Renal cortex interstitium (tissue), 11 donors: ENCODE measurements around the gene TSHZ3. TPM values are rescaled to one million over a fixed set of nuclear protein-coding genes. Genes with fewer than 3 reads are reported as not detected.

ENCODE experiments used
- DNase-seq, 11 donors: peaks; one replicate each; pipeline ENCODE4 v3.0.0-alpha.2; 2013; ENCODE audit warnings: low read depth in 9 of 11, low spot score in 4 of 11; ENCODE audit errors: extremely low read depth in 1 of 11
- polyA plus RNA-seq, 3 donors: library from polyadenylated mRNA; unstranded; fragments of 120-200 nt; gene quantifications; one replicate each; pipeline ENCODE4 v1.2.1, GENCODE V29; 2013; ENCODE audit not compliant: insufficient read length in 3 of 3

TSHZ3 gene
- polyA plus RNA-seq, 3 donors, result 10.0 to 12.6 (median 11.8) TPM

DNA sequence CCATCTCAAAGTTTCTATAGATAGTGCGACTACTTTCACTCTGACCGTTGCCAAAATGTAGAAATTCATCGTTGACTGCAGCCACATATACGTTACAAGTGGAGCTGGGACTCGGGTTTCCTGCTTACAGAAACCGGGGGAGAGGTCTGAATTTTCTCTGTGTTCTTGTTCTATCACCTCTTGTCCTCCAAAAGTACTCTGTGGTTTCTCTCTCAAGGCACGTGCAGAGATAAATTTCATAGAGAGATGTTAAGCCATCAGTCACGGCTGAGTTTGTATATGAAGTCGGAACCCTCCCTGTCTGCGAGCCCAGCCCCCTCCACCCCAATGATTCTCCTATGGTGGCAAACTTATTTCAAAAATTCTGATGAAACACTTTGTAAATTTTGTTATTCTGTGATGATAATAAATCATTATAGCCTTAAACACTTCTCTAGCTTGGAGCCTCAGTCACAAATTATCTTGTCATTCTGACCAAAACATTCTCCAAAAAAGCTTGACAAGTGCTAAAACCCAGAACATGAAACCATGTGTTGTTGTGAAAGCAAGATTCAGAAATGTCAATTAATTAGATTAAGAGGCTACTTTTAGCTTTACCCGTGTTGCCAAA lies 87.5 kb downstream of the TSHZ3 start:
- DNase-seq, result no peak

DNA sequence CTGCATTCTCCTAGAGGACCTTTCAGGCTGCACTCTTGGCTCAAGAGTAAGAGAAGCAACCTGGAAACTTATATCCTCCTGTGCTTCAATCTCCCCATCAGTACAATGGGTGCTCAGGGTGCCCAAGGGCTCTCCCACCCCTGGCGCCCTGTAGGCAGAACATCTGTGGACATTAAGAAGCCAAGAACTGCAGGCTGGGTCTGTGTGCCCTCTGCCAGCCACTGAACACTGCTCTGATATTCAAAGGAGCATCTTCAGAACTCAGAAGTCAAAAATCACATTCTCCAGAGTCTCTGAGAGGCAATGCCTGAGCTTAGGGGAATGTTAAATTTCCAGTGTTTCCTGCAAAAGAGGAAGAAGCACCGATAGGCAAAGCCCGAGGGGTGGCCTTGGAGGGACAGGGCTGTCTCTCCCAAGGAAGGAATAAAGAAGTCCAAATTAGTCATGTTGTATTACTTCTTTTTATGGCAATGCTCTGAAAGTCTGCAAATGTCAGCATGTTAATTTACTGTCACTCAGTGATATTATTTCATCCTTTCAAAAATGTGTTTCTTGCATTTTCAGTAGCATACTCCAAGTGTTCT lies 88.1 kb downstream of the TSHZ3 start:
- no peak for DNase-seq

DNA sequence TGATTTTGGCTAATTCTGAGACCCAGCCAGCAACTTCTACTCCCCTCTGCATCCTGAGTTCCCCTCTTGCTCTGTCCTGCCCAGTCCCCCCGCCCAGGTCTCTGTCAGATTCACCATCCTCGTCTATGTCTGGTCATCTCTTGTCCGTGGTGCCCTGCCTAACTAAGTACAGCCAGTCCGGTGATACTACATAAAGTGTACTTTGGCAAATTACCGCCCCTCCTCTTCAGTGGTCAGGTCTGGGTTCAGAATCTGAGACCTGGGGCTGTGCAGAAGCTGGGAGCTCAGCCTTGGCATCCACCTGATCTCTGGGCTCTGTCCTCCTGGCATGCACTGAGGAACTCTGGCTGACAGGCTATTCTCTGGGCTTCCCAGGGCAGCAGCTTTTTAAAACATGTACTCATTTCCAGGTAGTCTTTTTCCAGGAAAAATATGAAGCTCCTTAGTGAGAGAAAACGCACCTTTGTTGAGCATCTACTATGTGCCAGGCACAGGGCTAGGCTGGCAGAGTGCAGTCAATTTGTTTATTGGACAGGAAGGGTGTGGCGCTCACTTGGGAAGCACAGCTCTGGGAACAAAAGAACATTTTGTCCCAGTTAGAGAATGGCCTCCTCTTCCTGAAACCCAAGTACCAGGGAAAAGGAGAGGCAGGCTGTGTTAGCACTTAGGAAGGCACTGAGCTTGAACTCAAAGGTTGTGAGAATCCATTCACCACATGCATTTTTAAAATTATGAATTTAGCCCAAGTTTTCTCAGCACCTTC lies 88.9 kb downstream of the TSHZ3 start:
- no peak for DNase-seq

DNA sequence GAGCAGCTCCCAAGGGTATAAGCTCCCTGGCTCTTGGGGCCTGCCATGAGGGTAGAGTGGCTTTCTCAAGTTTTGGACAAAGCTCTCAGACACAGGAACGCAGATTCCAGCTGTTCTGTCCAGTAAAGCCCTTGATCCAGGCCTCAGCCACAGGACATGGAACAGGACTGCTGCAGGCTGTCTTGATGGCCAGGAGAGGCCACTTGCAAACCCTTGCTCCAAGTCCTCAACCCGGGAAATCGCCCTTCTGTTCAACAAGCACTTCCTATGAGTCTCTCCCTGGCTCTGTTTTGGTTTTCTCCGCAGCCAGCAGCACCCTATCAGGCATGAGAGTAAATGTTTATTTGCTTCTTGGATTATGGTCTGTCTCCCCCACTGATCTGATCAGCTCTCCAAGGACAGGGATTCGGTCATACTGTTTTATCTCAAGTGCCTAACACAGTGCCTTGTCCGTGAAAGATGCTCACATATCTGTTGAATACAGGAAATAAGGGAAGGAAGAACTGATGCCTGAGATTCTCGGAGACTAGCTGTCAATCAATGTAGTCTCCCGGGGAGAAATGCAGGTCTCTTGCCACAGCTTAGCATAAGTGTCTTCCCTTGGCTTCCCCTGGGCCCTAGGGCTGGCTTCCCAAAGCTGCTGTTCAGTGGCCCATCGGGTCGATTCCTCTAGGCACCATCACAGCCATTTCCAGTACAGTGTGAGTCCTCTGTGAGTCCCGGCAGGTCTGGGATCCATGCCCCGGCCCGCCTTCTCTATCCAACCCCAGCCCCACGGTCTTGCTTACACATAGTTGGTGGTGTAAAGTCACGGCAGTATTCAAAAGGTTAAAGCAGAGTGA lies 90.8 kb downstream of the TSHZ3 start:
- DNase-seq, result no peak

DNA sequence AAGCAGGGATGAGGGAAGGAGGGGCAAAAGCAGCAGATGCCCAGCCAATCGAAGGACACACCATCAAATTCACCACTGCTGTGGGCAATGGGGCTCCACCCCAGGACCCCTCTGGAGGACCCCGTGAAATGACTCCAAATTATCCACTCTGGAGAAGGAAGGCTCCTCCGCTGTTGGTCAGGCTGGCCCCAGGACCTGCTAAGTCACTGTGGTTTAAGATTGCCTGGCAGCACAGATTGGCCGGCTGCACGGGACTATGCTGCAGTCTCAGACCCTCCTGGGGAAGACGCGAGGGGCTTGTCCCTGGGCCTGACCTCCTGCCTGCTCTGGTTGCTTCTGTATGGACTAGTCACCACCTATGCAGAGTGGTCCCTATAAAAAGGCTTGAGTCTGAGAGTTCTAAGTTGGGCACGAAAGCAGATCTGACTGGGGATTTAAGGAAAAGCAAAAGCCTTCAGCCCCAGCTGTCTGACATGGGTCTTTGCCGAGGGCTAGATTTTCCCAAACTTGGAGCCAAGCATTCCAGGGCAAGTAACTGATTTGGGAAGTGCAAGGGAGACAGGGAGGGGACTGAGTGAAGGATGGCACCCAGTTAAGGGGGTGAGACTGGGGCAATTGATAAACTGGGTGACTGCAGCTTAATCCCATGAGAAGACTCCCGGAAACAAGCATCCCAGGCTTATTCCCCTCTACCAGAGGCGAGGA lies 91.7 kb downstream of the TSHZ3 start:
- no peak for DNase-seq

DNA sequence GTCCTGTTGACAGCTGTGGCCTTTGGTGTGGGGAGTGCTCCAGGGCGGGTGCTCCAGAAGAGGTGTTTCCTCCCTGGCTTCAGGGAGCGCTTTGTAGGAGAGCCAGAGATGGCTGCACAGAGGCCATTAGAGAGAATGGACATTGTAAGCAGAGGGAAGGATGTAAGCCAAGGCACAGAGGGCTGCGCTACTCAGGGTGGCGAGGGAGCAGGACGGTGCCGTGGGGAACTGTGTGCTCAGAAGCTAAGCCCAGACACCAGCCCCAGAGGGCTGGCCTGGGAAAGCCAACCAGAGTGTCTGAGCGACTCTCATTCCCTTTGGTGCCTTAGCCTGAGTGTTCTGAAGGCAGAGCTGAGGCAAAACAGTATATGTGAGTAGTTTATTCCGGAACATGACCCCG lies 92.2 kb downstream of the TSHZ3 start:
- no peak for DNase-seq

DNA sequence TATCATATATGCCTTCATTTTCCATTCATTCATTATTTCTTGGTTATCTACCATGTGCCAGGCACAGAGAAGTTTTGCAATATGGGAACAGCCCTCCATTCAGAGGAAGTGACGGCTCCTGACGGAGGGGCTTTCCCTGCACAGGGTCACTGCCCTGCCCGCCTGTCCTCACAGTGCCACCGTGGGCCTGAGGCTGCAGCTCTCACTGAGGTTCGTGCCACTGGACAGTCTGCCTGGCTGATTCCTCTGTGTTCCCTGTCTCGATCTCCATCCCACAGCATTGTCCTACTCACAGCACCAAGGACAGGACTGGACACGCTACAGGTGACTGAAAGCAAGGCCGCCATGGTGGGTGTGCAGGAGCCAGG lies 92.7 kb downstream of the TSHZ3 start:
- no peak for DNase-seq

DNA sequence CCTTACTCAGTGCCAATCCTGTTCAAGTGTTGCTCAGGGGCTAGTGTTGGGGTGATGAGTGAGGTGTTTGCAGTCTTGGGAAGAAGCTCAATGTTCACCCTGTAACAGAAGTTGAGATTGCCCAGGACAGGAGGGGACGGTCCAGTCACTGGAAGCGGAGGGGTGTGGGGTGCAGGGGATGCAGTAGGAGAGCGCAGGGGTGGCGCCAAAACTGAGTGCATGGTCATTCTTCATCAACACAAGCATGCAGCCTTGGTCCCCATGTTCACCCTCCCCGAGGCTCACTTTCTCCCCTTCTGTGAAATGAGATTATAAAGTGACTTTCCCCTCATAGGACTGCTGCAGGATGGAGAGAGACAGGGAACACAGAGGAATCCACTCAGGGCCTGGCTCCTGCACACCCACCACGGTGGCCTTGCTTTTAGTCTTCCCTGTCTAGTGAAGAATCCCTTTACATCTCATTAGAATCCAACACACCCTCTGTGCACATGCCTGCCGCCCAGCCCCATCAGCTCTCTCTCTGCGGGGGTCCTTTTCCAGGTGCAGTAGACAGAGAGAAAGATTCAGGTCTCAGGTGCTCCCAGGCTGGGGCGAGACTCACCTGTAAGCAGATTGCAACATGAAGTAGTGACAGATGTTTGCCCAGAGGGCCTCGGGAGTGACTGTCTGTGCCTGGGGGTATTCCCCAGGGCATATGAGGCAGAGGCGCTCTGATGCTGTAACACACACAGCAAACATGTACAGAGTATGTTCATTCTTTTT lies 93.2 kb downstream of the TSHZ3 start:
- DNase-seq, result no peak

DNA sequence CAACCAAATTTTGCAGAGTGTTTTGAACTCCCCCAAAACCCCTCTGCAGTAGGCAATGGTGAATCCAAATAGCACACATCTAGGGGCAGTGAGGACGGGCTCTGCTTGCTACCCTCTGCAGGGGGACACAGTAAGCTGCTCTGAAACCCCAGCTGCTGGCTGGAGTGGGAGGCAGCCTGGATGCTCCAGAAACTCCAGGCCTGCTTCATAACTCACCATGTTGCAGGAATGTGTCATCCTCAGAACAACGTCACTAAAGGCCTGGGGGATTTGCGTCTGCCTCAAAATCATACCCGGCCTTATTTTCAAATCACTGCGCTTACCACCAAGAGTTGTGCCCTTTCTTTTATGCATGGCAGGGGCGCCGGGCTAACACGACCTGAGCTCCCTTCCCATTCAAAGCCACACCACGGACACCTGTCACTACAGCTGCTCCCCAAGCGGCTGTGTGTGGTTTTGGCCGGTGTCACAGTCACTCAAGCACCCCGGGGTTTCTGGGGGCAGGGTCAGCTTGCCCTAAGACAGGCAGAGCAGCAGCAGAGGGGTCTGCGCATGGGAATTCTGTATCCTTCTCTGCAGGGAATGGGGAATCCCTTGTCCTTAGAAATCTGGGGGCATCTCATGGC lies 93.9 kb downstream of the TSHZ3 start:
- no peak for DNase-seq

DNA sequence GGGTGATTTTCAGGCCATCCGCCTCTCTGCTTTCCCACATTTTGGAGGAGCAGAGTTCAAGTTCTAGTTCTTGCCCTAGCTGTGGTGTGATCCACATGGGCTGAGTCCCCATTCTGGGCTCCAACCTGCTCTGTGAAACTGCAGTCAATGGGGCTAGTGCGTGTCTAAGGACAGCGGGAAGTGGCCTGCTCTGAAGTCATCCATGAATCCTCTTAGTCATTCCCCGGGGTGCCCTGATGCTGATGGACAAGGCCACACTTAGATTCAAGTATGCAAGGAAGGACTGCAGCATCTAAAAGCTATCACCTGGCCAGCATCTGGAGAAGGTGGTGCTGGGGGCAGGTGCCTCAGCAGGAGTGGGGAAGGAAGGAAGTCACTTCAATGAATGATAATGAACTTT lies 94.6 kb downstream of the TSHZ3 start:
- no peak for DNase-seq

DNA sequence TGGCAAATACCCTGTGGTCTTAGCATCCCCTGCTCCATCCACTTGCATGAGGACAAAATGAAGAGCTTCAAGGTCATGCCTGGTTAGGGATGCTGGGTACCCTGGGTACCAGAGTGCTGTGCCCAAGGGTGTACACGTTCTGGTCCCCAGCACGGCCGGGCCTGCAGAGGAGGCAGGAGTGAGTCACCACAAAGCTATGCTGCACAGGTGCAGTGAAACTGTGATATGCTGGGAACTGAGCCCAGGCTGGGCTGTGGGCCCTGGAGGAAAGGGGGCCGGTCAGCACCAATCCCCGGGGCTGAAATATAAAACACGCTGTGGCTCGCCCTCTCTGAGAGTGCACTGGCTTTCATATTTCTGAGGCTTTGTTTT lies 95.1 kb downstream of the TSHZ3 start:
- peak in 1 of 11 donors; percentile 38 for DNase-seq

DNA sequence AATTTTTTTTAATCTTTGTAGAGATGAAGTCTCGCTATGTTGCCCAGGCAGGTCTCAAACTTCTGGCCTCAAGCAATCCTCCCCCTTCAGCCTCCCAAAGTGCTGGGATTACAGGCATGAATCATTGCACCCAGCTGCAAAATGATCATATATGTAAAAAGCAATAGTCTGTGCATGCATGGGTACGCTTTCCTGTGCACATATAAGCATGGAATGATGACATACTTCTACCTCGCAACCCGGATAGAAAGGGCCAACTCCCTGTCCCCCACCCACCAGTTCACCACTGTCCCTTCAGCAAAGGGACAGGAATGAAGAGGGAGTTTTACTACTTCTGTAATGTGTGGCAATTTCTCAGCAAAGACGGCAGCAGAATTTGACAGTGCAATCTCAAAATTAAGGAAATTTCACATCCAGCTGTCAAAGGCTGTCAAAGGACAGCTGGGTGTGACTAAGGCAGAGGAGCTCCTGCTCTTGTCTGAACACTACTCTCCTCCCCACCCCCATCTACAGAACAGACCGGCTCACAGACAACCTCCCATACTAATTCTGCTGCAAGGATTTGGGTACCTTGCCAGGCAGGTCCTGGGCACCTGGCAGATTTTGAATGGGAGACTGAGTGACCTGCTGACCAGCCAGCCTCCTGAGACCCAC lies 95.6 kb downstream of the TSHZ3 start:
- no peak for DNase-seq

DNA sequence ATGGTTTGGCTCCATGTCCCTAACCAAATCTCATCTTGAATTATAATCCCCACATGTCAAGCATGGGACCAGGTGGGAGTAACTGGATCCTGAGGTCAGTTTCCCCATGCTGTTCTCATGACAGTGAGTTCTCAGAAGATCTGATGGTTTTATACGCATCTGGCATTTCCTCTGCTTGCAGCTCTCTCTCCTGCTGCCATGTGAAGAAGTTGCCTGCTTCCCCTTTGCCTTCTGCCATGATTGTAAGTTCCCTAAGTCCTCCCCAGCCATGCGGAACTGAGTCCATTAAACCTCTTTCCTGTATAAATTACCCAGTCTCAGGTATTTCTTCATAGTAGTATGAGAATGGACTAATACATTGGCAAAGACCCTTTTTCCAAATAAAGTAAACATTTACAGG lies 96.8 kb downstream of the TSHZ3 start:
- DNase-seq, result no peak

DNA sequence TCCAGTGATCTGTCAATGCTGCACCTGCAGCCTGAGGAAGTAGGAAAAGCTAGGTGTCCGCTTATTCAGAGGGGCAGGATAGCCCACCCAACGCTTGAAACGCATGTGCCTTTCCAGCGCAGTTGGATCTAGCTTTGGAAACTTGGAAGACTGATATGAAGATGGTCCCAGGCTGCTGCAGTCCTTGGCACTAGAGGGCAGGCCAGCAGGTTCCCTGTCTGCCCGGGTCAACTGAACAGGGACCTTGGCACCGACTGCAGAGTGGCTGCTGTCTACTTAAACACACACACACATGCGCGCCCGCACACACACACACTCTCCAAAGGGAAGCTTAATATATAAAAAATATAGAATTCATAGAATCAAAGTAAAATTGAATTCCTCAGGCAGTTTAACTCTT lies 100.0 kb downstream of the TSHZ3 start:
- DNase-seq, result no peak

DNA sequence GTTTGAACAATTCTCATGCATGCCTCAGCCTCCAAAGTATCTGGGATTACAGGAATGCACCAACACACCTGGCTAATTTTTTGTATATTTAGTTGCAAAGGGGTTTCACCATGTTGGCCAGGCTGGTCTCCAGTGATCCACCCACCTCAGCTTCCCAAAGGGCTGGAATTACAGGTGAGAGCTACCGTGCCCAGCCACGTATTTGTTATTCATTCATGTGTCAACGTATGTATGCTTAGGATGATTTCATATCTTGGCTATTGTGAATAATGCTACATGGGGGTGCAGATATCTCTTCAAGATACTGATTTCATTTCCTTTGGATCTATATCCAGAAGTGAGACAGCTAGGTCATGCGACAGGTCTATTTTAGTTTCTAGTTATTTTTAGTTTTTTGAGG lies 113.4 kb downstream of the TSHZ3 start:
- no peak for DNase-seq

DNA sequence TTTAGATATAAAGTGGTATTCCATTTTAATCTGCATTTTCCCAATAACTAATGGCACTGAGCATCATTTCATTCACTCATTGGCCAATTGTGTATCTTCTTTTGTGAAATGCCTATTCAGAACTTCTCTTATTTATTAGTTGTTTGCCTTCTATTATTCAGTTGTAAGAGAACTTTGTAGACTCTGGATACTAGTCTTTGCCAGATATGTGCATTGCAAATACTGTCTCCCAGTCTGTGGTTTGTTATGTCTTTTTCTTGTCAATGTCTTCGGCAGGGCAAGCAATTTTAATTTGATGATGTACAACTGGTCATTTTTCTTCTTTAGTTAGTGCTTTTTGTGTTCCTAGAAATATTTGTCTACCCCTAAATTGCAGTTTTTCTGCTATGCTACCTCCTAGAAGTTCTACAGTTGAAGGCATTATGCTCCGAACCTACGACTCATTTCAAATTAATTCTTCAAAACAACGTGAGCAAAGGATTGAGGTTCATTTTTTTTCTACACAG lies 115.9 kb downstream of the TSHZ3 start:
- DNase-seq, result no peak

DNA sequence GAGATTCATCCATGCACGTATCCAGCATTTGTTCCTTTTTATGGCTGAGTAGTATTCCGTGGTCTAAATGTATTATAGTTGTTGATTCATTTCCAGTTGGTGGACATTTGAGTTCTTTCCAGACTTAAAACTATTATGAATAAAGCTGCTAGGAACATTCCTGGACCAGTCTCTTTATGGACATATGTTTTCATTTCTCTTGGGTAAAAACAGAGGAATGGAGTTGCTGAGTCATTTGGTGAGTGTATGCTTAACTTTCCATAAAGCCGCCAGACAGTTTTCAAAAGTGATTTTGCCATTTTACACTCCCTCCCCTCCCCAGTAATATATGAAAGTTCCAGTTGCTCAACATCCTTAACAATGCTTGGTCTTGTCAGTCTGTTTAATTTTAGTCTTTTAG lies 116.4 kb downstream of the TSHZ3 start:
- DNase-seq, result no peak

DNA sequence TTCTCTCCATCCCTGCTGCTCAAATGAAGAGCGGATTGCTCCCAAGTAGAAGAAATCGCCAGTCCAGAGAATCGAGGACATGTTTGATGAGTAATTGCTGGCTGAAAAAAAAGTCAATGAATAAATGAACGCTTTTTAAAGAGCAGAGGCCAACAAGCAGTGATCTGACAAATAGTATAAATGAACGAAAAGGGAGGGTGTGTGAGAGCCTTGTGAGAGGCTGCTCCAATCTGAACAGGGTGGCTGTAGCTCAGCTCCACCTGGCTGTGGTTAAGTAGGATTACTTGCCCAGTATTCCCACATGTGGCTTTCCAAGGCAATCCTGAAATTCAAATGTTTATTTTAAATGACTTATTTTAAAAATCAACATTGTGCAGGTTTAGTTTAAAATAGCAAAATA lies 117.1 kb downstream of the TSHZ3 start:
- DNase-seq, result no peak
